Loucy (cell line): ENCODE results near the gene ZFYVE16.

Experiments
- EZH2phosphoT487 ChIP-seq: fragments of 200-600 bp; IDR thresholded peaks from 2 replicates; pipeline ENCODE4 v1.6.1; 2018; ENCODE audit warnings: antibody characterized with exemption, mild to moderate bottlenecking, moderate library complexity, borderline replicate concordance
- TF ChIP-seq, protein P1 (sequence below): fragments of 200-600 bp; sonication (generic); conservative IDR thresholded peaks from 2 replicates; pipeline ENCODE4 v1.5.1; 2014; ENCODE audit warnings: mild to moderate bottlenecking, antibody characterized with exemption, low read length

DNA sequence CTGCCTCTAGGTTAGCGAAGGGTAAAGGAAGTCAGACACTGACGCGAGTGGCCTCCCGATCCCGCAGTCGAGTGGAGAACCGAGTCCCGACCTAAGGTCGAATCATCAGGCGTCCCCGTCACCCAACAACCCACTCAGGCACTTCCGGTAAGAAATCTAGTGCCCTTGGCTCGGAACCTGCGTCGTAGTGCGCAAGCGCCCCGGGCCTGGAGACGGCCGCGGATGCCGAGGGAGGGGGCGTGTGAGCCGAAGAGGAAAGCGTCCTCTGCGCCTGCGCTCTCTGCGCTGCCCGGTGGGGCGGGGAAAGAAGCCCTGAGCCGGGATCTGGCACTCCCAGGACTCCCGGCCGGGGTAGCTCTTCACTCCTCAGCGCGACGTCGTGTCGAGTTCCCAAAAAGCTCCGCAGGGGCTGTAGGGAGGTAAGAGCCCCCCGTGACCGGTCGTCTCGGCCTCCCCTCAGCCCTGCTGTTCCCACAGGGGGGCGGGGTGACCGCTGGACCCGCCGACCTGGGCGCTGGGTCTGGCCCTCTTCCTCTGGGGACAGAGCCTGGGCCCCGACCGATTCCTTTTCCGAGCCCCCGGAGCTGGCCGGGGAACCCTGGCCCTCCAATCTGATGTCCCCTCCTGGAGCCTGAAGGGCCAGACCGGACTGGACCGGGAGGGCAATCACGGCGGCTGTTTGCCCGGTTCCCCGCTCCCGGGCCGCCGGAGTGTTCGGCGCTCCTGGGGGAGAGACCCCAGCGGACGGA, at the start of gene ZFYVE16:
- TF ChIP-seq, protein P1, sequence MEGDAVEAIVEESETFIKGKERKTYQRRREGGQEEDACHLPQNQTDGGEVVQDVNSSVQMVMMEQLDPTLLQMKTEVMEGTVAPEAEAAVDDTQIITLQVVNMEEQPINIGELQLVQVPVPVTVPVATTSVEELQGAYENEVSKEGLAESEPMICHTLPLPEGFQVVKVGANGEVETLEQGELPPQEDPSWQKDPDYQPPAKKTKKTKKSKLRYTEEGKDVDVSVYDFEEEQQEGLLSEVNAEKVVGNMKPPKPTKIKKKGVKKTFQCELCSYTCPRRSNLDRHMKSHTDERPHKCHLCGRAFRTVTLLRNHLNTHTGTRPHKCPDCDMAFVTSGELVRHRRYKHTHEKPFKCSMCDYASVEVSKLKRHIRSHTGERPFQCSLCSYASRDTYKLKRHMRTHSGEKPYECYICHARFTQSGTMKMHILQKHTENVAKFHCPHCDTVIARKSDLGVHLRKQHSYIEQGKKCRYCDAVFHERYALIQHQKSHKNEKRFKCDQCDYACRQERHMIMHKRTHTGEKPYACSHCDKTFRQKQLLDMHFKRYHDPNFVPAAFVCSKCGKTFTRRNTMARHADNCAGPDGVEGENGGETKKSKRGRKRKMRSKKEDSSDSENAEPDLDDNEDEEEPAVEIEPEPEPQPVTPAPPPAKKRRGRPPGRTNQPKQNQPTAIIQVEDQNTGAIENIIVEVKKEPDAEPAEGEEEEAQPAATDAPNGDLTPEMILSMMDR, result peak; percentile 32; the same call in 1 of the 2 replicates
- no peak for TF ChIP-seq EZH2phosphoT487
